Adipose tissue (tissue), 3 donors: Measurements from ENCODE around the gene C19orf67. TPM values are rescaled to one million over a fixed set of nuclear protein-coding genes. Genes with fewer than 3 reads are reported as not detected.

Experiments
- H3K27ac ChIP-seq: one replicate; pipeline ENCODE4 v1.5.1; 2013; ENCODE audit warnings: low read depth, low read length
- WGBS, 3 donors: extraction: QIAGEN DNeasy Blood & Tissue Kit; methylation state at CpG; one replicate each; pipeline ENCODE4 v1.1.7; 2013; 5-methylcytosine and 5-hydroxymethylcytosine counted together
- polyA plus RNA-seq, 3 donors: library from polyadenylated mRNA; stranded (reverse); fragments of 200-250 nt; gene quantifications; one replicate each; pipeline ENCODE4 v1.2.3, GENCODE V29; 2013
- donor health status: healthy with polysubstance abuse.
- donor health status: Bipolar disorder and iron deficiency.
- donor health status: healthy.

Gene C19orf67
- polyA plus RNA-seq, 3 donors: not detected

GRCh38 chr19:14090509-14091080 is 5.0 kb upstream of the C19orf67 start, which contains the start of gene SAMD1:
Gene SAMD1, minus strand, starts transcription at chr19:14090751.
- WGBS, 3 donors: 0 to 1% (median 0%) methylated on average over 1 to 42 of the region's 65 CpGs

GRCh38 chr19:14089662-14090508 is 4.3 kb upstream of the C19orf67 start:
- WGBS, 3 donors: 0 to 1% (median 1%) methylated on average over 84 to 132 of the region's 142 CpGs

More at GRCh38 chr19:14090509-14091080, 5.0 kb upstream of the C19orf67 start, which contains the start of gene SAMD1:
- H3K27ac ChIP-seq: no peak within 1 kb of the TSS

DNA sequence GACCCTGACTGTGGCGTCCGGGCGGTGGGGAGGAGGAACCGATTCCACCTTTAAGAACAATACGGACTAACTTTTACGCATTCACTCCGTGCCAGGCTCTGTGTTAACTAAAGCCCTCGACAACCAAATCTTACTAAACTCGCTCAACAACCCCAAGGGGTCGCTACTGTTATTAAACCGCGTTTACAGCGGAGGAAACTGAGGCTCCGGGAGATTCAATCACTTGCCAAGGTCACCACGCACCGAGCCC is 3.8 kb upstream of the C19orf67 start:
- H3K27ac ChIP-seq: no peak overlapping the region

More at GRCh38 chr19:14089662-14090508, 4.3 kb upstream of the C19orf67 start:
- H3K27ac ChIP-seq: no peak overlapping the region

DNA sequence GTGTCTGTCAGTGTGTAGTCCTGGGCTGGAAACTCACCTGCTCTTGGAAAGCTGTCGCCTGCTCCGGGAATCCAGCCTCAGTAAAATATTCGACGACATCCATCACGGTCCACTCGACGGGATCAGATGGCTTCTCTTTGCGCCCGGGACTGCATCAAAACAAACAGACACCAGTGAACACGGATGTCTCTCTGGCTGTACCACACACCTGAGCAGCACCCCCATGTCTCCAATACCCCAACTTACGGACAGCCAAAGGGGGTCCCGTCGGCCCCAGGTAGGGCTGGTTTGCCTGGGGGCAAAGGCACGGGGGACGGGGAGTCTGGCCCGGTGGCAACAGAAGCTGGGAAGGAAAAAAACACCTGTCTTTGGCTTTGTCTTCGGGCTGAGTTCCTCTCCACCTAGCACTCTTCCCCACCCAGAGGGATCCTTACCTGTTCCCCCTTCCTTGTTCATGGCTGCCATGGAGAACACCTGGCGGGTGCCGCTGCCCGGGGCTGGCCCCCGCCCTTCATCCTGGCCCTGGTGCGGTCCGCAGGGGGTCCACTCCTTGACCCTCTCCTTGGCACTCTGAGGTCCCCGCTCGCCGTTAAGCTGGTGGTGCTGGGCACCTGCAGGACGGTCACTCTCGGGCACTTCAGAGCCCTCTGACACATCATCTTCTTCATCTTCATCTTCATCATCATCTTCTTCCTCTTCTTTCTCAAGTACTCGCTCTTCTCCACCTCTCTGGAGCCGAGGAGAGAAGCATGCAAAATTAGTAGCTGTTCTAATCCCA is 3.2 kb upstream of the C19orf67 start:
- 88 to 90% (median 90%) methylated on average over 27 to 30 of the region's 30 CpGs for WGBS, 3 donors
- H3K27ac ChIP-seq: no peak overlapping the region

More for the DNA sequence above, 3.8 kb upstream of the C19orf67 start:
- 11 to 22% (median 20%) methylated on average over 16 of the region's 16 CpGs for WGBS, 3 donors

GRCh38 chr19:14086098-14086497 is 515 bp upstream of the C19orf67 start:
- H3K27ac ChIP-seq: no peak overlapping the region
- WGBS, 3 donors: 90 to 93% (median 93%) methylated on average over 5 of the region's 5 CpGs

- 50 to 76% (median 67%) methylated on average over 1 of the region's 1 CpG for WGBS, 3 donors
- no peak overlapping the region for H3K27ac ChIP-seq
Observed at GRCh38 chr19:14082675-14082960, 3.0 kb downstream of the C19orf67 start.

DNA sequence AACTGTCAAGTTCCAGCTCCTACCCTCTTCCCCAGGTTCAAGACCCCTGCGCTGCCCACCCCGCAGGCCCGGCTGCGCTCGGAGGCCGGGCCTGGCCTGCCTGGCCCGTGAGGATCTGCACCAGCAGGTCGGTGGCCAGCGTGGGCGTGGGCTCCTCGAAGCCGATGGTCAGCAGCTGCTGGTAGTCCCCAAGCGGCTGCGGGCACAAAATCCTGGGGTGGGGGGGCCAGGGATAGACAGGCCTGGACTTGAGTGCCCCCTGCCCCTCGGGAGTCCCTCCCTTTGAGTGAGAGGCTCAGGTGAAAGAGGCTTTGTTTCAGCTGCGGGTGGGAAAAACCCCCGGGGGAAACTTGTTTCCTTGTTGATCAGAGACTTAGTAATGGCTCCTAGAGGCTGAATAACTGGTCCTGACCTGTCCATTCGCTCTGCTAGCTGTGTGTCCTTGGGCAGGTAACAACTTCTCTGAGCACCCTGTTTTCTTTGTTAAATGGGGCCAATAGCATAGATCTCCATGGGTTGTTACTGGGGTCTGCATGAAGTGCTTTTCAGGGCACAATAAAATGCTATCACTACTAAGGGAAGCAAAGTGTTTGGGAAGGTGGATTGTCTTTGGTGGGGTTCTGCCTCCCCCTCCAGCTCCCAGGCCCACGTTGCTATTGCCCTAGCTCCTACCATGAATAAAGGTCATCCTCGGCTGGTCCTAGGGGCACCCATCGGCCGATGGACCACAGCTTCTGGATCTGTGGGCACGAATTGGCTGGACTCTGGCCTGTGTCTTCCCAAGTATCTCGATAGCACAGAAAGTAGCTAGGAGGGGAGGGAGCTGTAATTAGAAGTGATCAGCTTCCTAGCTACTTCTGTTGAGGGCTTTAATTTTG is 3.5 kb downstream of the C19orf67 start:
- no peak overlapping the region for H3K27ac ChIP-seq
- WGBS, 3 donors: 8 to 25% (median 22%) methylated on average over 24 of the region's 24 CpGs

- 0 to 1% (median 1%) methylated on average over 50 of the region's 50 CpGs for WGBS, 3 donors
- no peak overlapping the region for H3K27ac ChIP-seq
Observed at GRCh38 chr19:14080887-14081796, 4.4 kb downstream of the C19orf67 start.

DNA sequence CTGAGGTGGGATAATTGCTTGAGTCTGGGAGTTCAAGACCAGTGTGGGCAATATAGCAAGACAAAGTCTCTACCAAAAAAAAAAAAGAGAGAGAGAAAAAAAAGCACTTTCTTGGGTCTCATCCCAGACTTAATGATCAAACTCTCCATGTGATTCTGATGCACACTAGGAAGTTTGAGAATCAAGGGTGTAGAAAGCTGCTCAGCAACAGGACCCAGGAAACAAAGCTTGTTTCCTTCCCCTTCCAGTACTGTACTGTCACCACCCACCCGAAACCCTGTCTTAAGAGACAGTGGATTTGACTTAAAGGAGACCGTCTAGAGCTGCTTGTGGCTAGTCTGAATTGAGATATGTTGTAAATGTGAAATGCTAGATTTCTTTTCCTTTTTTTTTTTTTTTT is 7.2 kb downstream of the C19orf67 start:
- WGBS, 3 donors: 42 to 87% (median 45%) methylated on average over 2 of the region's 2 CpGs
- no peak overlapping the region for H3K27ac ChIP-seq

DNA sequence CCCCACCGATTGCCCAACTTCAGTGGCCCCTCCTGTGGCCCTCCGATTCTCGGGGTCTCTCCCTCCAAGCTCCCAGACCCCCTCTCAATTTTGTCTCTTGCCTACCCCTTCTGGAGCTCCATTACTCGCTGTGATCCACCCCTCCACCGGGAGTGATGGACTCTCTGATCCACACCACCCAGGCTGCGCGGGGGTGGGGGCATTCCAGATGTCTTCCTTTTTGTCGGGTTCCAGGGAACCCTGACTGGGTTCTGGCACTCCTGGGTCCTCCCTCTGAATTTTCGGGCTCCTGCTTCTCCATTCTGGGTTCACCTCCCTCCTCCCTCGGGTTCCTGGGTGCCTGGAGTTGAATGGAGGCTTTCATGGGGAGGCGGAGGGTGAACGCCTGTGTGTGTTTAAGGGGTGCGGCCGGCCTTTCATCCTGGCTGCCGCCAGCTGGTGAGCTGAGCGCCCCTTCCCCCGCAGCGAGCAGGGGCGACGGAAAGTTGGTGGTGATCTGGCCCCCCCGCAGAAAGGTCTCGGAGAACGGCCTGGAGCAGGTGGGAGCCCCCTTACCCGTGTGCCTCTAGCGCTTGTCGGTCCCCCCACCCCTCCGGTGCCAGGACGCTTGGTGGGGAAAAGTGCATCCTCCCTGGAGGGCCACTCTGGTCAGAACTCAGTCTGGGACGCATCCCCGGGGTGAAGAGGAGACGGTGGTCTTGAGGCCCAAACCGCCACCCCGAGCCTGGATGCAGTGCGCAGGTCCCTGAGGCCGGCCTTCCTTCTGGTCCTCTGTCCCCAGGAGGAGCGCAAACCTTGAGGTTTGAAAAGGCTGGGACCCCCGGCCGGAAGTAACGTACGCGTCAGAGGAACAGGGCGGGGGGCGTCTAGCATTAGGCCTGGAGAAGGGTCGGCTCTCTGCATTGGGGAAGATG is 11.4 kb downstream of the C19orf67 start:
- peak overlapping the region; percentile 54 for H3K27ac ChIP-seq
- WGBS, 3 donors: 1 to 2% (median 1%) methylated on average over 41 to 44 of the region's 44 CpGs

GRCh38 chr19:14073261-14073924 is 12.2 kb downstream of the C19orf67 start:
- WGBS, 3 donors: 0 to 1% (median 0%) methylated on average over 42 to 106 of the region's 106 CpGs

DNA sequence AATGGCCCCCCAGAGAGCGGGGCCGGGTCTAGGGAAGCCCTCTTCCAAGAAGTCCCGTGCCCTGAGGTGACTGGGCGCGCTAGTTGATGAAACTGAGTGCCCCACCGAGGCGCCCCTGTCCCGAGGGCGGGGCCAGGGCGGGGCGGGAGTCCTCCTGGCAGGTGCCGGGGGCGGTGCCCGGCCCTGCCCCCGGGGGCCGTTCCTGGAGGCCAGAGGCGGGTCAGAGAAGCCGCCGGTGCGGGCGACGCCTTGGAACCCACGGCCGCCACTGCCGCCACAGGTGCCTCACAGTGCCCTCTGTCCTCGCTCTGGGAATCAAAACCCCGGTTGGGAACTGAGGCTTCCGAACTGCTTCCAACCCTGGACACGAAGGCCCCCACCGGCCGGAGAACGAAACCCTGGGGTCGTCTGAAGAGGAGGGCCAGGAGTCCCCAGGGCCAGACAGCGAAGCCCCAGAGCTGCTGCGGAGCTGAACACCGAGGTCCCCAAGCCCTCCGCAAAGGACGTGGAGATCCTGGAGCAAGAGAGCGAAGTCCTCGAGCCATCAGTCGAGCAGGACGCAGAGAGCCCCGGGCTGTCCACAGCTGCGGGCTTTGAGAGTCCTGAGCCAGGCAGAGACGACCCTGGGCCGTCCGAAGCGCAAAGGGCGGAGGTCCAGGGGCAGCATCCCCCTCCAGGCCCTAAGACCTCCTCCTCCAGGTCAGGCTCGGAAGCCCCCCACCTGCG is 12.9 kb downstream of the C19orf67 start, which contains the start of gene MISP3:
MISP3 (plus strand) TSS at position 252 of the 726 bp plus-strand sequence. CDS start 524 bp downstream, outside the sequence.
- H3K27ac ChIP-seq: peak within 1 kb of the TSS; percentile 54
- 1% methylated on average over 37 to 51 of the region's 51 CpGs for WGBS, 3 donors

More at GRCh38 chr19:14073261-14073924, 12.2 kb downstream of the C19orf67 start:
- H3K27ac ChIP-seq: peak overlapping the region; percentile 54

GRCh38 chr19:14070268-14071050 is 15.1 kb downstream of the C19orf67 start:
- WGBS, 3 donors: 95 to 96% (median 95%) methylated on average over 42 to 43 of the region's 43 CpGs
- H3K27ac ChIP-seq: no peak overlapping the region

DNA sequence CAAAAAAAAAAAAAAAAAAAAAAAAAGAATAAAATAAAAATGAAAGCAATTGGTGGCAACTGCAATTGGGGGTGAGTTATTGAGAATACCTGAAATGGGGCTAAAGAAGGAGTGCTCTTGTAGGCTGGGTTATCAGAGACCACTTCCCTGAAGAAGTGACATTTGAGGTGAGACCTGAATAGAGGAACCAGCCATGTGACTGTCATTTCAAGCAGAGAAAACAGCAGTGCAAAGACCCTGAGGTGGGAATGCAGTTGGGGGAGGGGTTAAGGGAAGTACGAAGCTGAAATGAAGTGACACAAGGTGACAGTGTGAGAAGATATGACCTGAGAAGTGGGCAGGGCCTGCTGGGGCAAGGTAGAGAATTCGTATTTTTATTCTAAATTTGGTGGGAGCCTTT is 19.4 kb downstream of the C19orf67 start:
- WGBS, 3 donors: 67 to 71% (median 68%) methylated on average over 2 of the region's 2 CpGs
- no peak overlapping the region for H3K27ac ChIP-seq

DNA sequence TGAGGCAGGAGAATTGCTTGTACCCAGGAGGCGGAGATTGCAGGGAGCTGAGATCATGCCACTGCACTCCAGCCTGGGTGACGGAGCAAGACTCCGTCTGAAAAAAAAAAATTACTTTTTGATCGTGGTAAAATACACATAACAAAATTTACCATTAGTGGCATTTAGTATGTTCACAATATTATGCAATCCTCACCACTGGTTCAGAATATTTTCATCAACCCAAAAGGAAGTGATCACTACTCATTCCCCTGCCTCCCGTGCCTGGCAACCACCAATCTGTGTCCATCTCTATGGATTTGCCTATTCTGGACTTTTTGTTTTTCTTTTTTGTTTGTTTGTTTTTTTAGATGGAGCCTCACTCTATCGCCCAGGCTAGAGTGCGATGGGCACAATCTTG is 22.5 kb downstream of the C19orf67 start:
- no peak overlapping the region for H3K27ac ChIP-seq
- WGBS, 3 donors: 63 to 73% (median 69%) methylated on average over 7 of the region's 7 CpGs
